Measurements from ENCODE around the gene AVPR2.

The AVPR2 gene

DNA sequence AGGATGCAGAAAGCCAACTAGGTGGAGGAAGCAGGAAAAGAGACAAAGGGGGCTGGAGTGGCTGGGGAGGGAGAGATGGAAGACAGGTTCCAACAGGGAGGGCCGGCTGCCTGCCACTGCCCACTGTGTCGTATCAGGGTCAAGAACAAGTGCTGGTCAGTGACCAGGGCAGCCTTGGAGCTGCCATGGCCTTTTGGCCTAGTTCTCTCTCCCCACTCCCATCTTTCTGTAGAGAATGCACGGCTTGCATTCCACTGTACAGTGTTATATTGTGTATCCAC lies 30.4 kb upstream of the AVPR2 start:
- Histone ChIP-seq H3K36me3 (ENCODE audit: low read depth) (0 out of 2 replicates have a peak, but pooled peaks cover 4% of the 10 kb centered on the region), H3K9me3 (ENCODE audit: severe bottlenecking) (no peaks in the 10 kb centered on the region), H3K27me3 (ENCODE audit: insufficient read depth, poor library complexity, severe bottlenecking) (no peaks in the 10 kb centered on the region), H3K4me3 (ENCODE audit: severe bottlenecking) (no peak overlapping the region), H3K27ac (ENCODE audit: poor library complexity, severe bottlenecking) (no peak overlapping the region), H3K4me1 (ENCODE audit: insufficient read depth, poor library complexity, severe bottlenecking) (no peaks in the 10 kb centered on the region)
- TF ChIP-seq CTCF (IDR thresholded peaks at IDR 0.05; ENCODE audit: poor library complexity, severe bottlenecking), result no peak
- DNase-seq (ENCODE audit: low spot score) (no peak), ATAC-seq (ENCODE audit: low read depth) (no peak)

DNA sequence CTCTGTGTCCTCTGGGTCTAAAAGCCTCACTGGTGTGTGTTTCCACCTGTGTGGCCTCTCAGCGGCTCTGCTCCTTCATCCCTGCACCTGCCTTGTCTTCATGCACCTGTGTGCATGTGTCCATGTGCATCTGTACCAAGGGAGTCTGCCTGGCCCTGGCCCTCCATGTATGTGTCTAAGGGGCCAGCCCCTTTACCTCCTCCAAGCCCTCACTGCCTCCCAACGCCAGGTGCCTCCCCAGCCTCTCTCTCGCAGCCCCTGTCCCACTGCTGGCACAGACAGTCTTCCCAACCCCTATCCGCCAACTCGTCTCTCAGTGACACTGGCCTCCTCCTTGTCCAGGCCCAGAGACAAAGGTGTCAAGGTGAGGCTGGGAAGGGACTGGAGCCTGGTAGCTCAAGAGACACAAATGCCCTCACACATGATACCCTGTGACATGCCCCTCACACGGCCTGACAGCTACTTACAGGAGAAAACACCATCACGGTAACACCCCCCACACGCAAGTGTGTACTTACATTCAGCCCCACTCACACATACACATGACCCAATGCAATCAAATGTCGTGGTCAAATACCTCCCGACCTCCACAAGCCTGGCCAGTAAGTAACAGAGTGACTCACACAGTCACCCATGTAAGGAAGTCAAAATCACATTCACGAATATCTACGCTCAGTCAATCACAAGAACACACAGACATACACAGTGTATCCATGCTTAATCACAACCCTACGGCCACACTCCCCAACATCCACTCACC lies 29.9 kb upstream of the AVPR2 start:
- no peak overlapping the region for H3K4me3 ChIP-seq (ENCODE audit: severe bottlenecking)
- TF ChIP-seq CTCF (IDR thresholded peaks at IDR 0.05; ENCODE audit: poor library complexity, severe bottlenecking), result no peak

DNA sequence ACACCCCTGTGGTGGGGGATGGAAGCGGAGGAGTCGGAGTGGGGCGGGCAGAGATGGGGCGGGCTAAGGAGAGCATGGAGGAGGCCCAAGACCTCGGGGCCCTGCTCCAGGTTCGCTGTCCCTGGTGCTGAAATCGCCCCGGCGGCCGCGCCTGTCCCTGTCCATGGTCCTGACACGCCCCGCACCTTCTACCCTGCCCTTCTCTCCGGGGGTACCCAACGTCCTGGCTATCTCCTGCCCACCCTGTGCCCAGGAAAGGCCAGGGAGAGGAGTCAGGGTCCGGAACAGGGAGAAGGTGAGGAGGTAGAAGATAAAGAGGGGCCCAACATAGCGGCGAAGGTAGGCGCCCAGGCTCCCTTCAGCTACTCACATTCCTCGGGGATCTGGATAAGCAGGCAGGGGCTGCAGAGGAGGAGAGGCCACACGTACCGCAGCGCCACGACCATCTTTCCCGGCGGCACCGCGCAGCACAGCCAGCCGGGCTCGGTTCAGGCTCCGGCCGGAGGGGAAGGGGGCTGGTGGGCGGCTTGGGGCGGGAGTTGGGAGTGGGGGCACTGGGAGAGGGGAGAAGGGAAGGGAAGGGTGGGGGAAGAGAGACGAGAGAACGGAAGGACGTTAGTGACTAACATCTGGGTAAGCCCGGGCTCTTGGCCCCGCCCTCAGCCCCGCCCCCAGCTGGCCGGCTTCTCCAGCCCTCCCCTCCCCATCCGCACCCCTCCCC lies 28.9 kb upstream of the AVPR2 start:
- 0 out of 2 replicates have a peak, but pooled peaks cover 4% of the 10 kb centered on the region for H3K36me3 ChIP-seq (ENCODE audit: low read depth)
- no peaks in the 10 kb centered on the region for H3K9me3 ChIP-seq (ENCODE audit: severe bottlenecking)
- no peak overlapping the region for H3K4me3 ChIP-seq (ENCODE audit: severe bottlenecking)
- DNase-seq (ENCODE audit: low spot score) (no peak), ATAC-seq (ENCODE audit: low read depth) (peak; percentile 30; the same call in 1 of the 3 replicates)
- no peak for TF ChIP-seq CTCF (IDR thresholded peaks at IDR 0.05; ENCODE audit: poor library complexity, severe bottlenecking)
- no peaks in the 10 kb centered on the region for H3K4me1 ChIP-seq (ENCODE audit: insufficient read depth, poor library complexity, severe bottlenecking)
- no peaks in the 10 kb centered on the region for H3K27me3 ChIP-seq (ENCODE audit: insufficient read depth, poor library complexity, severe bottlenecking)
- H3K27ac ChIP-seq (ENCODE audit: poor library complexity, severe bottlenecking), result no peak overlapping the region

More for the DNA sequence above, 29.9 kb upstream of the AVPR2 start:
- Histone ChIP-seq H3K27ac (ENCODE audit: poor library complexity, severe bottlenecking) (no peak overlapping the region), H3K36me3 (ENCODE audit: low read depth) (0 out of 2 replicates have a peak, but pooled peaks cover 4% of the 10 kb centered on the region), H3K9me3 (ENCODE audit: severe bottlenecking) (no peaks in the 10 kb centered on the region), H3K4me1 (ENCODE audit: insufficient read depth, poor library complexity, severe bottlenecking) (no peaks in the 10 kb centered on the region), H3K27me3 (ENCODE audit: insufficient read depth, poor library complexity, severe bottlenecking) (no peaks in the 10 kb centered on the region)
- no peak for DNase-seq (ENCODE audit: low spot score)
- no peak for ATAC-seq (ENCODE audit: low read depth)

- DNase-seq (ENCODE audit: low spot score), result no peak
- no peak for ATAC-seq (ENCODE audit: low read depth)
- 0 out of 2 replicates have a peak, but pooled peaks cover 4% of the 10 kb centered on the region for H3K36me3 ChIP-seq (ENCODE audit: low read depth)
- no peaks in the 10 kb centered on the region for H3K27me3 ChIP-seq (ENCODE audit: insufficient read depth, poor library complexity, severe bottlenecking)
- H3K4me1 ChIP-seq (ENCODE audit: insufficient read depth, poor library complexity, severe bottlenecking), result no peaks in the 10 kb centered on the region
- H3K9me3 ChIP-seq (ENCODE audit: severe bottlenecking), result no peaks in the 10 kb centered on the region
- no peak for TF ChIP-seq CTCF (IDR thresholded peaks at IDR 0.05; ENCODE audit: poor library complexity, severe bottlenecking)
- no peak overlapping the region for H3K27ac ChIP-seq (ENCODE audit: poor library complexity, severe bottlenecking)
- no peak overlapping the region for H3K4me3 ChIP-seq (ENCODE audit: severe bottlenecking)
Measured at GRCh38 chrX:153876112-153876491, 28.4 kb upstream of the AVPR2 start.

Measured in RWPE2 (cell line).